Measurements from ENCODE around the gene C2.
"Not testable (repeated sequence)": the region's sequence is repeated elsewhere in the genome, so short reads cannot be mapped to it uniquely, and the experiment has no call there.

C2 gene

GRCh38 chr6:31915756-31916155 lies 11.8 kb upstream of the C2 start:
- Mint-ChIP-seq H3K27ac (ENCODE audit: low read depth) (no peak overlapping the region), H3K9me3 (no peaks in the 10 kb centered on the region), H3K36me3 (ENCODE audit: insufficient read depth) (no peaks in the 10 kb centered on the region), H3K27me3 (peaks cover 27% of the 10 kb centered on the region), H3K4me1 (no peaks in the 10 kb centered on the region), H3K4me3 (no peak overlapping the region)
- ATAC-seq (replicated peaks; ENCODE audit: extremely low read depth, poor library complexity, severe bottlenecking) (no peak), DNase-seq (ENCODE audit: low spot score in 2 of 2) (no peak)

GRCh38 chr6:31918069-31918720 lies 9.3 kb upstream of the C2 start:
- H3K27ac Mint-ChIP-seq (ENCODE audit: low read depth) = no peak overlapping the region
- no peak overlapping the region for H3K4me3 Mint-ChIP-seq
- H3K27me3 Mint-ChIP-seq = peaks cover 17% of the 10 kb centered on the region
- H3K36me3 Mint-ChIP-seq (ENCODE audit: insufficient read depth) = no peaks in the 10 kb centered on the region
- no peaks in the 10 kb centered on the region for H3K9me3 Mint-ChIP-seq
- no peaks in the 10 kb centered on the region for H3K4me1 Mint-ChIP-seq
- ATAC-seq (replicated peaks; ENCODE audit: extremely low read depth, poor library complexity, severe bottlenecking) = no peak
- DNase-seq (ENCODE audit: low spot score in 2 of 2) = no peak

- no peak overlapping the region for H3K4me3 Mint-ChIP-seq
- no peak for ATAC-seq (replicated peaks; ENCODE audit: extremely low read depth, poor library complexity, severe bottlenecking)
- H3K9me3 Mint-ChIP-seq = no peaks in the 10 kb centered on the region
- H3K27me3 Mint-ChIP-seq = peaks cover 16% of the 10 kb centered on the region
- H3K4me1 Mint-ChIP-seq = no peaks in the 10 kb centered on the region
- no peaks in the 10 kb centered on the region for H3K36me3 Mint-ChIP-seq (ENCODE audit: insufficient read depth)
- no peak for DNase-seq (ENCODE audit: low spot score in 2 of 2)
- no peak overlapping the region for H3K27ac Mint-ChIP-seq (ENCODE audit: low read depth)
Observed at GRCh38 chr6:31919624-31920303, 7.8 kb upstream of the C2 start.

GRCh38 chr6:31920811-31921210 lies 6.7 kb upstream of the C2 start:
- no peak overlapping the region for H3K4me3 Mint-ChIP-seq
- no peaks in the 10 kb centered on the region for H3K9me3 Mint-ChIP-seq
- ATAC-seq (replicated peaks; ENCODE audit: extremely low read depth, poor library complexity, severe bottlenecking) (no peak), DNase-seq (ENCODE audit: low spot score in 2 of 2) (no peak)
- peaks cover 5% of the 10 kb centered on the region for H3K27me3 Mint-ChIP-seq
- no peaks in the 10 kb centered on the region for H3K36me3 Mint-ChIP-seq (ENCODE audit: insufficient read depth)
- no peak overlapping the region for H3K27ac Mint-ChIP-seq (ENCODE audit: low read depth)
- H3K4me1 Mint-ChIP-seq = no peaks in the 10 kb centered on the region

- H3K9me3 Mint-ChIP-seq = no peaks in the 10 kb centered on the region
- H3K27me3 Mint-ChIP-seq = no peaks in the 10 kb centered on the region
- ATAC-seq (replicated peaks; ENCODE audit: extremely low read depth, poor library complexity, severe bottlenecking) = no peak
- H3K4me1 Mint-ChIP-seq = no peaks in the 10 kb centered on the region
- H3K36me3 Mint-ChIP-seq (ENCODE audit: insufficient read depth) = no peaks in the 10 kb centered on the region
- no peak overlapping the region for H3K4me3 Mint-ChIP-seq
- DNase-seq (ENCODE audit: low spot score in 2 of 2) = no peak
- H3K27ac Mint-ChIP-seq (ENCODE audit: low read depth) = no peak overlapping the region
Observed at GRCh38 chr6:31922942-31923341, 4.6 kb upstream of the C2 start.

- H3K4me3 Mint-ChIP-seq = no peak overlapping the region
- DNase-seq (ENCODE audit: low spot score in 2 of 2) (no peak), ATAC-seq (replicated peaks; ENCODE audit: extremely low read depth, poor library complexity, severe bottlenecking) (no peak)
- peaks cover 3% of the 10 kb centered on the region for H3K27me3 Mint-ChIP-seq
- H3K4me1 Mint-ChIP-seq = no peaks in the 10 kb centered on the region
- H3K27ac Mint-ChIP-seq (ENCODE audit: low read depth) = no peak overlapping the region
- H3K9me3 Mint-ChIP-seq = no peaks in the 10 kb centered on the region
- no peaks in the 10 kb centered on the region for H3K36me3 Mint-ChIP-seq (ENCODE audit: insufficient read depth)
Observed at GRCh38 chr6:31927863-31928671, 550 bp downstream of the C2 start.

- Mint-ChIP-seq H3K4me3 (no peak overlapping the region), H3K4me1 (no peaks in the 10 kb centered on the region), H3K36me3 (ENCODE audit: insufficient read depth) (no peaks in the 10 kb centered on the region), H3K27me3 (peaks cover 9% of the 10 kb centered on the region), H3K9me3 (no peaks in the 10 kb centered on the region), H3K27ac (ENCODE audit: low read depth) (no peak overlapping the region)
- no peak for ATAC-seq (replicated peaks; ENCODE audit: extremely low read depth, poor library complexity, severe bottlenecking)
- no peak for DNase-seq (ENCODE audit: low spot score in 2 of 2)
Observed at GRCh38 chr6:31928672-31928939, 1.1 kb downstream of the C2 start.

GRCh38 chr6:31930962-31931361 lies 3.4 kb downstream of the C2 start:
- DNase-seq (ENCODE audit: low spot score in 2 of 2) = no peak
- peaks cover 15% of the 10 kb centered on the region for H3K27me3 Mint-ChIP-seq
- no peaks in the 10 kb centered on the region for H3K36me3 Mint-ChIP-seq (ENCODE audit: insufficient read depth)
- H3K4me1 Mint-ChIP-seq = no peaks in the 10 kb centered on the region
- ATAC-seq (replicated peaks; ENCODE audit: extremely low read depth, poor library complexity, severe bottlenecking) = no peak
- H3K27ac Mint-ChIP-seq (ENCODE audit: low read depth) = no peak overlapping the region
- H3K4me3 Mint-ChIP-seq = no peak overlapping the region
- no peaks in the 10 kb centered on the region for H3K9me3 Mint-ChIP-seq

GRCh38 chr6:31932137-31932536 lies 4.6 kb downstream of the C2 start:
- DNase-seq (ENCODE audit: low spot score in 2 of 2); H3K4me3 Mint-ChIP-seq; H3K36me3 Mint-ChIP-seq (ENCODE audit: insufficient read depth); ATAC-seq (replicated peaks; ENCODE audit: extremely low read depth, poor library complexity, severe bottlenecking); H3K9me3 Mint-ChIP-seq; H3K27ac Mint-ChIP-seq (ENCODE audit: low read depth); H3K4me1 Mint-ChIP-seq: not testable (repeated sequence)
- H3K27me3 Mint-ChIP-seq = peaks cover 15% of the 10 kb centered on the region

GRCh38 chr6:31933537-31933936 lies 6.0 kb downstream of the C2 start:
- no peak for ATAC-seq (replicated peaks; ENCODE audit: extremely low read depth, poor library complexity, severe bottlenecking)
- H3K27ac Mint-ChIP-seq (ENCODE audit: low read depth) = no peak overlapping the region
- H3K4me1 Mint-ChIP-seq = no peaks in the 10 kb centered on the region
- no peak for DNase-seq (ENCODE audit: low spot score in 2 of 2)
- no peak overlapping the region for H3K4me3 Mint-ChIP-seq
- H3K27me3 Mint-ChIP-seq = peaks cover 15% of the 10 kb centered on the region
- H3K9me3 Mint-ChIP-seq = no peaks in the 10 kb centered on the region
- no peaks in the 10 kb centered on the region for H3K36me3 Mint-ChIP-seq (ENCODE audit: insufficient read depth)

- ATAC-seq (replicated peaks; ENCODE audit: extremely low read depth, poor library complexity, severe bottlenecking) (no peak), DNase-seq (ENCODE audit: low spot score in 2 of 2) (no peak)
- no peak overlapping the region for H3K4me3 Mint-ChIP-seq
- no peak overlapping the region for H3K27ac Mint-ChIP-seq (ENCODE audit: low read depth)
- no peaks in the 10 kb centered on the region for H3K4me1 Mint-ChIP-seq
- H3K9me3 Mint-ChIP-seq = no peaks in the 10 kb centered on the region
- no peaks in the 10 kb centered on the region for H3K36me3 Mint-ChIP-seq (ENCODE audit: insufficient read depth)
- H3K27me3 Mint-ChIP-seq = peaks cover 15% of the 10 kb centered on the region
Observed at GRCh38 chr6:31935021-31935420, 7.5 kb downstream of the C2 start.

- ATAC-seq (replicated peaks; ENCODE audit: extremely low read depth, poor library complexity, severe bottlenecking) (no peak), DNase-seq (ENCODE audit: low spot score in 2 of 2) (no peak)
- Mint-ChIP-seq H3K4me3 (no peak overlapping the region), H3K27me3 (peaks cover 22% of the 10 kb centered on the region), H3K9me3 (no peaks in the 10 kb centered on the region), H3K27ac (ENCODE audit: low read depth) (no peak overlapping the region), H3K4me1 (no peaks in the 10 kb centered on the region), H3K36me3 (ENCODE audit: insufficient read depth) (no peaks in the 10 kb centered on the region)
Observed at GRCh38 chr6:31935823-31936222, 8.3 kb downstream of the C2 start.

- ATAC-seq (replicated peaks; ENCODE audit: extremely low read depth, poor library complexity, severe bottlenecking) (no peak), DNase-seq (ENCODE audit: low spot score in 2 of 2) (no peak)
- Mint-ChIP-seq H3K9me3 (no peaks in the 10 kb centered on the region), H3K4me3 (no peak overlapping the region), H3K27me3 (peaks cover 46% of the 10 kb centered on the region), H3K27ac (ENCODE audit: low read depth) (no peak overlapping the region), H3K36me3 (ENCODE audit: insufficient read depth) (peaks cover 2% of the 10 kb centered on the region), H3K4me1 (no peaks in the 10 kb centered on the region)
Observed at GRCh38 chr6:31940256-31940664, 12.7 kb downstream of the C2 start.

Measured in central memory CD8-positive, alpha-beta T cell (primary cell).